OCI-LY1 (cell line): ENCODE results near the gene TPM2.

Experiments used
- EZH2 ChIP-seq: fragments of 200-600 bp; sonication (generic), shearing (Covaris generic); IDR thresholded peaks from 2 replicates; pipeline ENCODE4 v1.8.0; 2017; ENCODE audit warnings: borderline replicate concordance, mixed run types, mild to moderate bottlenecking, antibody characterized with exemption, low read length, moderate library complexity, mixed read lengths
- TF ChIP-seq, protein P1 (sequence below): fragments of 200-600 bp; sonication (generic), shearing (Covaris generic); IDR thresholded peaks from 2 replicates; pipeline ENCODE4 v1.5.1; 2017; ENCODE audit warnings: mild to moderate bottlenecking, antibody characterized with exemption, low read length, moderate library complexity, mixed read lengths

DNA sequence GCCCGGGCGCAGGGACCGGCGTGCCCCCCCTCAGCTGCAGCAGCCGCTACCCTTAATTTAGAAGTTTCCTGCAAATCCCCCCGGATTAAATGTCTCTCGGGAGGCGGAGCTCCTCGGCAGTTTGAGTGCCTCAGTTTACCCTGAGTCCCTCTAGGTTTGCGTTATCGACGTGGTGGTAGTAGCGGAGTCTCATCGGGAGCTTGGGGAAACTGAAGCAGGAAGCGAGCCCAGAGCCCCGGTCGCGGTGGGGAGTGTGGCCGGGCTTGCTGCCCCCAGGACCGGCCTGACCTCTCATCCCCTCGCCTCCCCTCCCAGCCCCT is 529 bp upstream of the TPM2 start:
- TF ChIP-seq, protein P1, sequence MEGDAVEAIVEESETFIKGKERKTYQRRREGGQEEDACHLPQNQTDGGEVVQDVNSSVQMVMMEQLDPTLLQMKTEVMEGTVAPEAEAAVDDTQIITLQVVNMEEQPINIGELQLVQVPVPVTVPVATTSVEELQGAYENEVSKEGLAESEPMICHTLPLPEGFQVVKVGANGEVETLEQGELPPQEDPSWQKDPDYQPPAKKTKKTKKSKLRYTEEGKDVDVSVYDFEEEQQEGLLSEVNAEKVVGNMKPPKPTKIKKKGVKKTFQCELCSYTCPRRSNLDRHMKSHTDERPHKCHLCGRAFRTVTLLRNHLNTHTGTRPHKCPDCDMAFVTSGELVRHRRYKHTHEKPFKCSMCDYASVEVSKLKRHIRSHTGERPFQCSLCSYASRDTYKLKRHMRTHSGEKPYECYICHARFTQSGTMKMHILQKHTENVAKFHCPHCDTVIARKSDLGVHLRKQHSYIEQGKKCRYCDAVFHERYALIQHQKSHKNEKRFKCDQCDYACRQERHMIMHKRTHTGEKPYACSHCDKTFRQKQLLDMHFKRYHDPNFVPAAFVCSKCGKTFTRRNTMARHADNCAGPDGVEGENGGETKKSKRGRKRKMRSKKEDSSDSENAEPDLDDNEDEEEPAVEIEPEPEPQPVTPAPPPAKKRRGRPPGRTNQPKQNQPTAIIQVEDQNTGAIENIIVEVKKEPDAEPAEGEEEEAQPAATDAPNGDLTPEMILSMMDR: no peak
- TF ChIP-seq EZH2: no peak
